NCI-H2081 (cell line): ENCODE data around the gene FANCD2.
"Not testable (repeated sequence)": the region's sequence is repeated elsewhere in the genome, so short reads cannot be mapped to it uniquely, and the experiment has no call there.

Experiments
- DNase-seq, 2 experiments: peaks; one replicate each; lab custom pipeline; 2025; lab: John Stamatoyannopoulos, UW

The FANCD2 gene

DNA sequence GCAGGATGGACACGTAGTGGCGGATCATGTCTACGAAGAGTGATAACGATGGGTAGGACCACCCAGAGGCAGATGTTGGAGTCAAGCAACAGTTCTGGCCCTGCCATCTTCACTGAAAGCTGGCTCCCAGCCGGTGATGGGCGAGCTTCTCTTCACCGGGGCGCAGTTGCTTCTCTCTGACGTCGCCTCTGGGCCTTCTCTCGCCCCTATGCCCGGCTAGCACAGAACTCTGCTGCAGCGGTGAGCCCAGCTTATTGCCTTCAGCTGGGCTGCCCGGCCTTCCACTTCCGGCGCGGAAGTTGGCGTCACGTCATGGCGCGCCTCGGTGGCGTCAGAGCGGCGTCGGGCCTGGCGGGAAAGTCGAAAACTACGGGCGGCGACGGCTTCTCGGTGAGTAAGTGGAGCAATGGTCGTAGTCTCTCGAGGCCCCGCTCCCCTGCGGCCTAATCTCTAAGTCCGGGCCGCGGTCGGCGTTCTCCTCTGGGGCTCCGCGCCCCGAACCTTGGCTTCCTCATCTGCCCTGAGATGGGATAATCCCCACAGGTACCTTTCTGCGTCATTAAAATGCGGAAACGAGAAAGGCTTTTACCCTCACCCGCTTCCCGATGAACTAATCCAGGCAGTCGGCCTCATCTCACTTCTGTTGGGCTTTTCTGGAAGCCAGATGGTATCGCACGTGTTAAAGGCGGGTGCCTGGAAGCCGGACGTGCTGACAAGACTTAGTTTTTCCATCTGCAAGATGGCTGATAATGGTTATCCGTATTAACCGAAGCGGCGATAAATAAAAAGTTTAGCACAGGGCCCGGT lies at the start of gene FANCD2:
Gene FANCD2 (plus strand): TSS at position 354 of the 807 bp plus-strand sequence. CDS start 2,221 bp downstream, outside the sequence.
- DNase-seq: peak; percentile 47 to 78

- DNase-seq: peak in 1 of 2 experiments; percentile 19
Observed at GRCh38 chr3:9976721-9977709, 49.2 kb upstream of the FANCD2 start.

DNA sequence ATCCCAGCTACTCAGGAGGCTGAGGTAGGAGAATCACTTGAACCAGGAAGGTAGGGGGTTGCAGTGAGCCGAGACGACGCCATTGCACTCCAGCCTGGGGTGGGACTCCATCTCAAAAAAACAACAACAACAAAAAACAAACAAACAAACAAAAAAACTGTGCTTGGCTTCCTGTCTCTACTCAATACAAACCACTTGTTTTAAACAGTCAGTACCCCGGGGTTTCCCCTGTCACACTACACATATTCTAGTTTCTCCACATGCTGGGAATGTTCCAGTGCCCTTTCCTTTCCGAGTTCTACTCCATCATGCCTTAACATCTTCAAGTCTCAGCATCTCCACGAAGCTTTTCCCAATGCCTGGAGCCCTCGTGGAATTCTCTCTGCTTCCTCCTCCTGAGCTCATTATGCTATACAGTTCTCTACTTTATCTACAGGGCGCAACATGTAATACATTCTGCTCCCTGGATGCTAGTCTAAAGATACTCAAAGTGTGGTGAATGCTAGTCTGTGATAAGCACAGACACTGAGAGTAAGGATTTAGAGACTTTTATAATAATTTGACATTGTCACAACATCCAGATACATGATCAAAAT lies 47.4 kb upstream of the FANCD2 start:
- DNase-seq: no peak

DNA sequence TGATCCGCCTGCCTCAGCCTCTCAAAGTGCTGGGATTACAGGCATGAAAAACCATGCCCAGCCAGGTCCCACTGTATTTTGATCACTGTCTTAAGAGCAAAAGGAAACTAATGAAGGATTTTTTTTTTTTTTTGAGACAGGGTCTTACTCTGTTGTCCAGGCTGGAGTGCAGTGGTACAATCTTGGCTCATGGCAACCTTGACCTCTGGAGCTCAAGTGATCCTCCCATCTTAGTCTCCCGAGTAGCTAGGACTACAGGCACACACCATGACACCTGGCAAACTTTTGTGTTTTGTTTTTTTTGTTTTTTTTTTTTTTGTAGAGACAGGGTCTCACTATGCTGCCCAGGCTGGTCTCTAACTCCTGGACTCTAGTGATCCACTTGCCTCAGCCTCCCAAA lies 46.0 kb upstream of the FANCD2 start:
- DNase-seq: no peak

GRCh38 chr3:9986230-9986725 lies 40.0 kb upstream of the FANCD2 start:
- no peak for DNase-seq

DNA sequence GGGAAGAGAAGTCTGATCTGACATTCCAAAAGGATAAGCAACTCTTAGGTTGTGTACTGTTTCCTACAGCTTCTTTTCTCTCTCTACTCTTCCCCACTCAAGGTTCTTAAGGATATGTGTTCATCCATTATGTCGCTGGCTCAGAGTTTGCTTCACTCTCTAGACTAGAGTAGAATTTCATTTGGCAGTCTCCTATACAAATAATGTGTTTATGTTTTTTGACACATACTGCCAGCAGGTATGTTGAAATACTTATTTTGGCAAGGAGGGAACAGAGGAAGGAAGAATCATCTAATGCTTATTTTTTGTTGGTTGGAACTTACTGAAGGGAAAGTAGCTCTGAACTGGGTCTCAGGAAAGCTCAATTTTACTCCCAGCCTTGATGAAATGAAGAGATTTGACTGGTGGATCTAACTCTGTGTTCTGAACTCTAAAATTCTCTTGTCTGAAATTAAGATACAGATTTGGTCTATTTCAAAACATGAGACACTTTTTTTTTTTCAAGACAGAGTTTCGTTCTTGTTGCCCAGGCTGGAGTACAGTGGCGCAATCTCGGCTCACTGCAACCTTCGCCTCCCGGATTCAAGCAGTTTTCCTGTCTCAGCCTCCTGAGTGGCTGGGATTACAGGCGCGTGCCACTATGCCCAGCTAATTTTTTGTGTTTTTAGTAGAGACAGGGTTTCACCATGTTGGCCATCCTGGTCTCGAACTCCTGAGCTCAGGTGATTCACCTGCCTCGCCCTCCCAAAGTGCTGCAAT lies 32.0 kb upstream of the FANCD2 start:
- no peak for DNase-seq

DNA sequence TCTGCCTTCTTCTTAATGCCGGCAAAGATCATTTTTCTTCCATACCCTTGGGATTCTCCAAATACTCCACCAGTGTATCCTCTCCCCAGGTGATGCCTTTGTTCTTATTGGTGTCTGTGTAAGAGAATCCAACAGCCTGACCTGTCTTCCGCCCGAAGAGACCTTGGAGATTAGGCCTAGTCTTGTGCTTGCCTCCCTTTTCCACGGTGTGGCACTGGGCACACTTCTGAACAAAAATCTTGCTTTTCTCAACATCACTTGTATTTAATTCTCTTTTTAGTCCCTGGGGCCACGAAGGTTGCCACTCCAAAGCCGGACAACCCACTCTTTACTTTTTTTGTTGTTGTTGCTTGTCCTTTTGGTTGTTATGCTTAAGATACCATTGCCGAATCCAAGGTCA lies 25.6 kb upstream of the FANCD2 start:
- DNase-seq: no peak

DNA sequence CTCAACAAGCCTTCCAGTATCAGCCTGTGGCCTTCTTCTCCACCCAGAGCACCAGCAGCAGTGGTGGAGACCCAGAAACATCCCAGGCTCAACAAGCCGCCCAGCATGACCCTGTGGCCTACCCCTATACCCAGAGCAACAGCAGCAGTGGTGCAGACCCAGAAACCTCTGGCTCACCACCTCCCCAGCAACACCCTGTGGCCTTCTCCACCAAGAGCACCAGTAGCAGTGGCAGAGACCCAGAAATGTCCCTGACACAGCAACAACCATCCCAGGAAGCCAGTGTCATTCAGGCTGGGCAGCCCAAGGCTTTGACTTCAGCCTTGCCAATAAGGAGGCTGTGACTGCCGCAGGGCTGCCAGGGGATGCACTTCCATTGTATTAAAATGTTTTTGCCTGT lies 23.3 kb upstream of the FANCD2 start:
- DNase-seq: no peak

DNA sequence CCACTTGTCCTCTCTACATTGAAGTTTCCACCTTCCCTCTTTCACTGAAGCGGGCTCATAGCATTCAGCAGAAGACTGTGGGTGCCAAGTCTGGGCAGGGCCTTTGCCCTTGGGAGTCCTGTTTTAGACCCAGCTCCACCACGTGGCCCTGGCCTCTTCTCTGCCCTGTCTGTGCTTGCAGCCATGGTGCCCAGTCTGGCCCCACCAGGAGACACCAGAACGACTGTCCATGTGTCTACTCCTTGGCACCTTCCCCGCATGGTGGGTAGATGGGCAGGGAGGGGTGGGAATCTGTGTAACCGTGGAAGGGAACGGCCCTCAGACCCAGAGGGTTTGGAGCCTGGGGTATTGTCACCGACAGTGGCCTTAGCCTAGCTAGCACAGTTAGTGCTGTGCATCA lies 21.7 kb upstream of the FANCD2 start:
- DNase-seq: no peak

- no peak for DNase-seq
Observed at GRCh38 chr3:10004960-10005564, 21.2 kb upstream of the FANCD2 start.

- DNase-seq: no peak
Observed at GRCh38 chr3:10006048-10006761, 20.0 kb upstream of the FANCD2 start.

GRCh38 chr3:10006762-10007090 lies 19.5 kb upstream of the FANCD2 start:
- no peak for DNase-seq

- no peak for DNase-seq
Observed at GRCh38 chr3:10007126-10007782, 19.0 kb upstream of the FANCD2 start.

GRCh38 chr3:10008216-10008587 lies 18.0 kb upstream of the FANCD2 start:
- not testable (repeated sequence) for DNase-seq

GRCh38 chr3:10008588-10009344 lies 17.5 kb upstream of the FANCD2 start:
- peak; percentile 26 to 34 for DNase-seq

GRCh38 chr3:10010421-10010877 lies 15.8 kb upstream of the FANCD2 start:
- DNase-seq: no peak

DNA sequence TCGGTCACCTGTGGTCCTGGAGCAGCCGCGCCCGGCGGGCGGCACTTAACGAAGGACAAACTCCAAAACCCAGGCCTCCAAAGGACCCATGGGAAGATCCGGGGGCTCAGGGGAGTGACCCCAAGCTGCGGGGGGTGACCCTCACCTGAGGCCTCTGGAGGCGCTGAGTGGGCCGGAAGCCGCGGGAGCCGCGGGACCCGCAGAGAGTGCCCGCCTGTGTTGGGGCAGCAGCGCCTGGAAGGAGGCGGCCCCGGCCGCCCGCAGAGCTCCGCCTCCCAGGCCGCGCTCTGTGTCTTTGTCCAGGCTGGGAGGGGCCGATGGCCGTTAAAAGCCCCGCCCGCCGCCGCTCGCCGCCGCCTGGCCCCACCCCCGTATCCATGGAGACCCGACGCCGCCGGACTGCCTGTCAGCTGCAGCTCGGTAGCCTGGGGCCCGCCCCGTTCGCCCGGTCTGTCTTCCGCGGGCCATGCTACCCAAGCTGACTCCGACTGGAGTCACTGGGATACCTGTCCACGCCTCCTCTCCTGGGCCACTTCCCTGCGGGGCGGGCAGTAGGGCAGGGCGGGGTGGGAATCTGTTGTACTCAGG lies 15.3 kb upstream of the FANCD2 start:
- peak; percentile 77 to 81 for DNase-seq

DNA sequence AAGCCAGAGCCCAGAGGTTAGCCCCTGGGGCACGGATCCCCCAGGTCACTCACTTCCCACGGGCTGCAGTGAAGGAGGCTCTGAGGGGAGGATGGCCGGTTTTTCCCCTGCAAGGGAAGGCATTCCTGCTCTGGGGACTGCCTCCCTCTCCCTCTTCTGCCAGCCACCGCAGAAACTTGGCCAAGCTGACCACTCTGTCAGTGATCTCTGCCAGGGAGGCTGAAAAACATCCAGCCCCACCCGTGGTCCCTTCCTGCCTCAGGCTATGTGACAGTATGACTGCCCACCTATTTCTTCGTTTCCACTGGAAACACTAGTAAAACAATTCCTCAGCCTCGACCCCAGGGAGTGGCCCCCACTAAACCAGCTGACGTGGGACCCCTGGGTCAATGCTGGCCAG lies 14.6 kb upstream of the FANCD2 start:
- no peak for DNase-seq

DNA sequence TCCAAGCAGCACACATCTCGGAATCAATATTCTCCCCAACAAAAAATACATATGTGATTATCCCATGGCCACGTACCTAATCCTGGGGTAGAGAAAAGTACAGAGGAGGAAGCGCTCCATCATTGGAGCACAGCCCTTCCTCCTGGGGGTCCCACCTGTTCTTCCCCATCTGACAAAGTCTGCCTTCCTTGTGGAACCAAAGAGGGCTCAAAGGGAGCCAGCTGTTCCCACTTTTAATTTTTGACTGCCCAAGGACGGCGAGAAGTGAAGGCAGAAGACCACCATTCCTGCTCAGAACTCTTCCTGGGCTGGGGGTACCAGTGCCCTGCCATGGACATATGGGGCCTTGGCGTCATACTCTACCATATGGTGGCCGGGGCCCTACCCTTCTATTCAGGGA lies 14.1 kb upstream of the FANCD2 start:
- DNase-seq: no peak
